Neural cell (in vitro differentiated cells): ENCODE results near the gene ZFYVE1. TPM values are rescaled to one million over a fixed set of nuclear protein-coding genes. Genes with fewer than 3 reads are reported as not detected.

Source experiments
- H2AFZ ChIP-seq: fragments of 200-600, 300-800 bp; sonication (generic), shearing (Covaris generic); 2 replicates; pipeline ENCODE4 v1.6.0; 2014; ENCODE audit warnings: low read depth, mild to moderate bottlenecking, antibody characterized with exemption, low read length, moderate library complexity
- H3F3A ChIP-seq: fragments of 200-600 bp; shearing (Covaris generic); 2 replicates; pipeline ENCODE4 v1.6.1; 2016; ENCODE audit warnings: mild to moderate bottlenecking, moderate library complexity, mixed read lengths, antibody characterized with exemption, low read length; ENCODE audit not compliant: insufficient read depth, poor library complexity, severe bottlenecking
- H3K27ac ChIP-seq: fragments of 200-600, 300-800 bp; sonication (generic), shearing (Covaris generic); 2 replicates; pipeline ENCODE4 v1.5.1; 2014; ENCODE audit warnings: mild to moderate bottlenecking, low read length, moderate library complexity
- H3K27me3 ChIP-seq: fragments of 300-800, 200-600 bp; sonication (generic), shearing (Covaris generic); 2 replicates; pipeline ENCODE4 v1.6.0; 2014; ENCODE audit warnings: mild to moderate bottlenecking, low read depth, low read length, moderate library complexity; ENCODE audit not compliant: insufficient read depth
- H3K36me3 ChIP-seq: fragments of 300-800, 200-600 bp; sonication (generic), shearing (Covaris generic); 2 replicates; pipeline ENCODE4 v1.5.1; 2014; ENCODE audit warnings: mild to moderate bottlenecking, antibody characterized with exemption, low read length, moderate library complexity; ENCODE audit not compliant: insufficient read depth
- H3K4me2 ChIP-seq: fragments of 300-800, 200-600 bp; sonication (generic), shearing (Covaris generic); 2 replicates; pipeline ENCODE4 v1.6.0; 2014; ENCODE audit warnings: mild to moderate bottlenecking, low read length
- H3K4me3 ChIP-seq: fragments of 300-800, 200-600 bp; sonication (generic), shearing (Covaris generic); 2 replicates; pipeline ENCODE4 v1.5.1; 2014; ENCODE audit warnings: mild to moderate bottlenecking, low read length, moderate library complexity
- H3K79me2 ChIP-seq: fragments of 200-600 bp; shearing (Covaris generic); replicated peaks from 2 replicates; pipeline ENCODE4 v1.6.0; 2014; ENCODE audit warnings: mild to moderate bottlenecking, low read length, moderate library complexity; ENCODE audit not compliant: insufficient read depth
- H3K9ac ChIP-seq: fragments of 300-800, 200-600 bp; sonication (generic), shearing (Covaris generic); 2 replicates; pipeline ENCODE4 v1.6.1; 2016; ENCODE audit warnings: mild to moderate bottlenecking, low read length, mixed read lengths
- H3K9me2 ChIP-seq: fragments of 200-600 bp; shearing (Covaris generic); 2 replicates; pipeline ENCODE4 v1.6.1; 2016; ENCODE audit warnings: mild to moderate bottlenecking, low read length, mixed read lengths; ENCODE audit not compliant: insufficient read depth
- H3K9me3 ChIP-seq: fragments of 200-600, 300-800 bp; sonication (generic), shearing (Covaris generic); 2 replicates; pipeline ENCODE4 v1.6.1; 2016; ENCODE audit warnings: mild to moderate bottlenecking, mixed run types, low read length, moderate library complexity, mixed read lengths
- H4K20me1 ChIP-seq: fragments of 200-600 bp; shearing (Covaris generic); 2 replicates; pipeline ENCODE4 v1.6.1; 2016; ENCODE audit warnings: mild to moderate bottlenecking, mixed run types; ENCODE audit not compliant: insufficient read depth
- CTCF ChIP-seq: fragments of 450-650 bp; IDR thresholded peaks from 2 replicates; pipeline ENCODE4 v1.5.1; 2014; ENCODE audit warnings: antibody characterized with exemption, mild to moderate bottlenecking, moderate library complexity; ENCODE audit not compliant: poor library complexity, severe bottlenecking
- EP300 ChIP-seq: fragments of 450-650 bp; conservative IDR thresholded peaks from 2 replicates; pipeline ENCODE4 v1.6.1; 2014; ENCODE audit warnings: antibody characterized with exemption, mild to moderate bottlenecking, moderate library complexity; ENCODE audit not compliant: poor library complexity, severe bottlenecking
- EZH2 ChIP-seq: fragments of 200-600, 300-800 bp; shearing (Covaris generic), sonication (generic); IDR thresholded peaks from 2 replicates; pipeline ENCODE4 v1.6.1; 2014; ENCODE audit warnings: antibody characterized with exemption, low read length, borderline replicate concordance, mild to moderate bottlenecking; ENCODE audit not compliant: insufficient read depth, poor library complexity, severe bottlenecking
- MXI1 ChIP-seq: fragments of 450-650 bp; conservative IDR thresholded peaks from 2 replicates; pipeline ENCODE4 v1.6.1; 2014; ENCODE audit warnings: antibody characterized with exemption, mild to moderate bottlenecking; ENCODE audit not compliant: poor library complexity, severe bottlenecking
- POLR2AphosphoS5 ChIP-seq: IDR thresholded peaks from 2 replicates; pipeline ENCODE4 v1.6.1; 2012
- RAD21 ChIP-seq: fragments of 450-650 bp; conservative IDR thresholded peaks from 2 replicates; pipeline ENCODE4 v1.6.1; 2014; ENCODE audit warnings: antibody characterized with exemption, mild to moderate bottlenecking, moderate library complexity
- REST ChIP-seq: IDR thresholded peaks from 2 replicates; pipeline ENCODE4 v1.6.1; 2012; ENCODE audit warnings: borderline replicate concordance
- SMC3 ChIP-seq: fragments of 450-650 bp; conservative IDR thresholded peaks from 2 replicates; pipeline ENCODE4 v1.6.1; 2014; ENCODE audit warnings: antibody characterized with exemption, mild to moderate bottlenecking, moderate library complexity; ENCODE audit not compliant: poor library complexity
- TAF1 ChIP-seq: IDR thresholded peaks from 2 replicates; pipeline ENCODE4 v1.6.1; 2012; ENCODE audit warnings: low read depth
- polyA plus RNA-seq: library from polyadenylated mRNA; depleted of rRNA; stranded (reverse); fragments of >200 nt; gene quantifications from 2 replicates; pipeline ENCODE4 v1.2.3, GENCODE V29; 2014

The ZFYVE1 gene
- polyA plus RNA-seq, 1 donor from 2014 or later = 13.1 TPM

- Histone ChIP-seq H3K27ac (no peak overlapping the region), H3K9me3 (no peaks in the 10 kb centered on the region), H4K20me1 (no peaks in the 10 kb centered on the region), H3K4me3 (no peak overlapping the region), H3K36me3 (no peaks in the 10 kb centered on the region), H3K4me2 (no peak overlapping the region), H3K79me2 (no peaks in the 10 kb centered on the region), H3K27me3 (no peaks in the 10 kb centered on the region), H3K9ac (no peak overlapping the region), H3K9me2 (no peaks in the 10 kb centered on the region), H2AFZ (no peak overlapping the region), H3F3A (no peaks in the 10 kb centered on the region)
- no peak for TF ChIP-seq RAD21
- no peak for TF ChIP-seq EP300
- no peak for TF ChIP-seq REST
- no peak for TF ChIP-seq EZH2
- no peak for TF ChIP-seq POLR2AphosphoS5
- TF ChIP-seq TAF1 = no peak
- TF ChIP-seq MXI1 = no peak
- TF ChIP-seq SMC3 = no peak
- no peak for TF ChIP-seq CTCF
These were observed 60.9 kb downstream of the ZFYVE1 start for GRCh38 chr14:72966038-72966437.

GRCh38 chr14:72965249-72965648 is 61.7 kb downstream of the ZFYVE1 start:
- Histone ChIP-seq H3F3A (no peaks in the 10 kb centered on the region), H4K20me1 (no peaks in the 10 kb centered on the region), H3K4me2 (no peak overlapping the region), H3K9ac (no peak overlapping the region), H3K79me2 (no peaks in the 10 kb centered on the region), H3K9me3 (no peaks in the 10 kb centered on the region), H3K27ac (no peak overlapping the region), H3K36me3 (no peaks in the 10 kb centered on the region), H3K9me2 (no peaks in the 10 kb centered on the region), H2AFZ (no peak overlapping the region), H3K27me3 (no peaks in the 10 kb centered on the region), H3K4me3 (no peak overlapping the region)
- TF ChIP-seq TAF1 (no peak), EZH2 (no peak), SMC3 (no peak), RAD21 (no peak), POLR2AphosphoS5 (no peak), MXI1 (no peak), REST (no peak), CTCF (no peak), EP300 (no peak)
